Measurements from ENCODE around the gene SLC29A4.

The SLC29A4 gene

DNA sequence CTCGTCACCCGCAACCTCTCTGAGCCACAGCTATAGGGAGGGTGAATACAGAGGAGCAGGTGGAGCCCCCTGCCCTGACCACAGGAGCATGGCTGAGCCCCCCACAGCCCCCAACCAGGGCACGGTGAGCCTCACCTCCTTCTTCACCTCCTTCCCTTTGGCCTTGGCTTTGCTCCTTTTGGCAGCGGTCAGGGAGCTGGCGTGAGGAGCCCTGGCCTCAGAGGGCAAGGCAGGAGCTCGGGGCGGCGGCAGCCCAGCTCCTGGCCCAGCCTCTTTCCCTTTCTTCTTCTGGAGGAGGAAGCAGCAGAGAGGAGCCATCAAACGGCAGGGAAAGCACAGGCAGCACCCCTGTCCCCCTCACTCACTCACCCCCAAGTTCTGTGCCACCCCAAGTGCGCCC lies 42.2 kb downstream of the SLC29A4 start:
- DNase-seq (ENCODE audit: low read depth, low spot score) = no peak
- ChIA-PET POLR2A (no interaction called here), CTCF (no interaction called here)
- TF ChIP-seq, protein P1, sequence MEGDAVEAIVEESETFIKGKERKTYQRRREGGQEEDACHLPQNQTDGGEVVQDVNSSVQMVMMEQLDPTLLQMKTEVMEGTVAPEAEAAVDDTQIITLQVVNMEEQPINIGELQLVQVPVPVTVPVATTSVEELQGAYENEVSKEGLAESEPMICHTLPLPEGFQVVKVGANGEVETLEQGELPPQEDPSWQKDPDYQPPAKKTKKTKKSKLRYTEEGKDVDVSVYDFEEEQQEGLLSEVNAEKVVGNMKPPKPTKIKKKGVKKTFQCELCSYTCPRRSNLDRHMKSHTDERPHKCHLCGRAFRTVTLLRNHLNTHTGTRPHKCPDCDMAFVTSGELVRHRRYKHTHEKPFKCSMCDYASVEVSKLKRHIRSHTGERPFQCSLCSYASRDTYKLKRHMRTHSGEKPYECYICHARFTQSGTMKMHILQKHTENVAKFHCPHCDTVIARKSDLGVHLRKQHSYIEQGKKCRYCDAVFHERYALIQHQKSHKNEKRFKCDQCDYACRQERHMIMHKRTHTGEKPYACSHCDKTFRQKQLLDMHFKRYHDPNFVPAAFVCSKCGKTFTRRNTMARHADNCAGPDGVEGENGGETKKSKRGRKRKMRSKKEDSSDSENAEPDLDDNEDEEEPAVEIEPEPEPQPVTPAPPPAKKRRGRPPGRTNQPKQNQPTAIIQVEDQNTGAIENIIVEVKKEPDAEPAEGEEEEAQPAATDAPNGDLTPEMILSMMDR (IDR thresholded peaks at IDR 0.05; ENCODE audit: insufficient read depth, low read length, missing control alignments) = no peak
- H3K4me3 ChIP-seq (ENCODE audit: low read depth, low read length) = no peak overlapping the region

DNA sequence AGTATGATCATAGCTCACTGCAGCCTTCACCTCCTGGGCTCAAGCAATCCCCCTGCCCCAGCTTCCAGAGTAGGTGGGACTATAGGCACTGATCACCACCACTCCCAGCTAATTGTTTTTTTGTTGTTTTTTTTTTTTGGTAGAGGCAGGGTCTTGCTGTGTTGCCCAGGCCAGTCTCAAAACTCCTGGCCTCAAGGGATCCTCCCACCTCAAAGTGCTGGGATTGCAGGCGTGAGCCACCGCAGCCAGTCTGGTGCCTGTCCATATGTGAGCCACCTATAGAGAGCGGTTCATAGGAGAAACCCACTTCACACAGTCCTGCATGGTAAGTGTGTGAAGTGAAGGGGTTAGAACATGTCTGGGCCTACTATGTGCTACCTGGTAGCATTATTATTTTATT lies 47.5 kb downstream of the SLC29A4 start:
- POLR2A ChIA-PET = no interaction called here
- CTCF ChIA-PET = interaction anchor here (0.9 kb wide), 1 partner anchor 12 kb away, joined by 3 read pairs; no protein-coding TSS in a partner anchor
- no peak overlapping the region for H3K4me3 ChIP-seq (ENCODE audit: low read depth, low read length)
- no peak for DNase-seq (ENCODE audit: low read depth, low spot score)
- TF ChIP-seq, protein P1 (IDR thresholded peaks at IDR 0.05; ENCODE audit: insufficient read depth, low read length, missing control alignments) = no peak

DNA sequence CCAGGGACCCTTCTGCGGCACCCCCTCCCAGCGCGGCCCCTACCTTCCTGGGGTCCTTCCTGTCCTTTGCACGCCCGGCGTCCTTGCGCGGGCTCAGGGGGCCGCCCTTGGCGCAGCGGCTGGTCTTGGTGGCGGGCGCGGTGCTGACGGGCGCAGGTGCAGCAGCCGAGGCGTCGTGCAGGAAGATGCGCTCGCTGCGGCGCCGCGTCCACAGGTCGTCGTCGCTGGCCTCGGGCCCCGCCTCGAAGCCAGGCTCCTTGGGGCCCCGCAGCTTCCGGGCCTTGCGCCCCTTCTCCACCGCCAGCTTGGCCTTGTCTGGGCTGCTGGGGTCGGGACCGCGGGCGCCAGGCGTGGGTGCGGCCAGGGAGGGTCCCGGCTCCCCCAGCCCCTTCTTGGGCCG lies 49.8 kb downstream of the SLC29A4 start:
- ChIA-PET POLR2A (no interaction called here), CTCF (interaction anchor here (1.1 kb wide), 1 partner anchor 118 kb away, joined by 3 read pairs; no protein-coding TSS in a partner anchor)
- TF ChIP-seq, protein P1 (IDR thresholded peaks at IDR 0.05; ENCODE audit: insufficient read depth, low read length, missing control alignments) = no peak
- no peak for DNase-seq (ENCODE audit: low read depth, low spot score)
- H3K4me3 ChIP-seq (ENCODE audit: low read depth, low read length) = no peak overlapping the region

DNA sequence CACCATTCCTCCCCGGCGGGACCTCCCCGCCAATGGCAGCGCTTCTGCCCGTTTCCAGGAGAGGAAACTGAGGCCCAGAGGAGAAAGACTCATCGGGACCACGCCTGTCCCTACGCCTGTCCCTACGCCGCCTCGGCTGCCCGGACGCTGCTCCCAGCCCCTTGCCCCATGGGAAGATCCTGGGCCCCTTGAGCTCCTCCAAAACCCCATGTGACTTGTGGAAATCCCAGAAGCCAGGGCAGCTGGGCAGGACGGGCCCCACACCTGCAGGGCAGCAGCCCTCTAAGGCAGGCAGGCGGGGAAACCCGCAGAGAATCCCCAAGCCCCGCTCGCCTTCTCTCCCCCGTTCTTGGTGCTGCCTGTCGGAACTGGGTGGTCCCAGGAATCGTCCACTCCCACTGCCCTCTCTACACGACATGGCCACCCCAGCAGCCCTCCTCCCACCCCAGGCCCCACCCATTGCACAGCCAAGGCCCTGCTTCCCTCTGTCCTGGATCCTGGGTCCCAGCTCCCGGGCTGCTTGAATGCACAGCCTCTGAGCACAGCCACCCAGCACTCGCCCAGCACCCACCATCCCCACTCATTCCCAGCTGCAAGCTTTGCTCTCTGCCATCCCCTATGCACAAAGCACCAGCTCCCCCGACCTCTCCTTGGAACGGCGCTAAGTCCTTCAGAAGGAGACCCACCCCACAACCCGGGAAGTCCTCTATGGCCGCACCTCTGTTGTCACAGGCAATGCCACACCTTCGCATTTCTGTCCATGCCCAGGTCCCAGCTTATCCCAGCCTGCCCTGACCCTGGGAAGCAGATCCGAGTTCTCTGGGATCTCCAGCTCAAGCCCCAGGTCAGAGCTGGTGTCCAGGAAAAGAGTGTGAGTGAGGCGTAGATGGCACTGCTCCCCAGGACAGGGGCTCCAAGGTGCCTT lies 50.6 kb downstream of the SLC29A4 start:
- no peak for DNase-seq (ENCODE audit: low read depth, low spot score)
- CTCF ChIA-PET = no interaction called here
- TF ChIP-seq, protein P1 (IDR thresholded peaks at IDR 0.05; ENCODE audit: insufficient read depth, low read length, missing control alignments) = no peak
- POLR2A ChIA-PET = no interaction called here
- no peak overlapping the region for H3K4me3 ChIP-seq (ENCODE audit: low read depth, low read length)

DNA sequence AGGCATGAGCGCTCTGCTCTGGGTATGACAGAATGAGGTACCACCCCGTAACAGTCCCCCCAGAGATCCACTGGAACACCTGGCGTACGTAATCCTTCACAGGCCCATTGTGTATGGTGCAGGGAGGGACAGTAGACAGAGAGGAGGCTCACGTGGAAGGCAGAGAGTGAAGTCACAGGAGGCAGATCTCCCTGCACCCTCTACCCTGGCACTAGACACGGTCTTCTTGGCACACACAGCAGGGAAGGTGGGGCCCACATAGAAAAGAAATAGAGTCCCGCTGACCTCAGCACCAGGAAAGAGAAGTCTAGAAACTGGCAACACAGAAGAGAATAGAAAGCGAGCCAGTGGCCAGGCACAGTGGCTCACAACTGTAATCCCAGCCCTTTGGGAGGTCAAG lies 51.9 kb downstream of the SLC29A4 start:
- POLR2A ChIA-PET = no interaction called here
- CTCF ChIA-PET = no interaction called here
- TF ChIP-seq, protein P1 (IDR thresholded peaks at IDR 0.05; ENCODE audit: insufficient read depth, low read length, missing control alignments) = no peak
- no peak overlapping the region for H3K4me3 ChIP-seq (ENCODE audit: low read depth, low read length)
- no peak for DNase-seq (ENCODE audit: low read depth, low spot score)

DNA sequence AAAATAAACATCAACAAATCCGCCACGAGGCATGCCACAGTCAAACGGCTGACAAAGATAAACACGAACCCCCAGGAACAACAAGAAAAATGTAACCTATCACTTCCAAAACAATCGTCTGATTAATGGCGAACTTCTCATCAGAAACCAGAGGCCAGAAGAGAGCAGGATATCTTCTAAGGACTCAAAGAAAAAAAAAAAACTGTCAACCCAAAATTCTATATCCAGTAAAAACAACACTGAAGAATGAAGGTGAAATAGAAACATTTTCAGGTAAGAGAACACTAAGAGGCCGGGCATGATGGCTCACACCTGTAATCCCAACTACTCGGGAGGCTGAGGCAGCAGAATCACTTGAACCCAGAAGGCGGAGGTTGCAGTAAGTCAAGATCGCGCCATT lies 54.3 kb downstream of the SLC29A4 start:
- ChIA-PET CTCF (interaction anchor here (1.2 kb wide), 1 partner anchor 29 kb away, joined by 3 read pairs; no protein-coding TSS in a partner anchor), POLR2A (no interaction called here)
- TF ChIP-seq, protein P1 (IDR thresholded peaks at IDR 0.05; ENCODE audit: insufficient read depth, low read length, missing control alignments) = no peak
- no peak overlapping the region for H3K4me3 ChIP-seq (ENCODE audit: low read depth, low read length)
- DNase-seq (ENCODE audit: low read depth, low spot score) = no peak
